G401.6 (cell line): Measurements from ENCODE around the gene CTSH.
"Not testable (repeated sequence)": the region's sequence is repeated elsewhere in the genome, so short reads cannot be mapped to it uniquely, and the experiment has no call there.

ENCODE experiments used
- FAIRE-seq: peaks from 2 replicates; lab custom pipeline; 2012; peaks lifted over from hg19 to GRCh38; lab: Jason Lieb, UNC

CTSH gene

DNA sequence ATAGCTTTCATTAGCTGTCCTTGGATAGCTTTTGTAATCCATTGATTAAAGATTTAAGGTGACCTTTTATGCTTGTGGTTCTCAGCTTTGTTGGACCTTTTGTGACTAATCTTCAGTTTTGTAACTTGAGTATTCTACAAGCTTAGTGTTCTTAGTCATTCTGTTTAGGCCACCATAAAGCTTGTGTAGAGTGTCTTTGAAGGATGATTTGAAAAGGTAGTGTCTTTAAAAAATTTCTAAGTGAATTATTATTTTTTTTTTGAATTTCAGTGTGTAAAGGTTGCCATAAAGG lies 64.7 kb downstream of the CTSH start:
- no peak for FAIRE-seq

DNA sequence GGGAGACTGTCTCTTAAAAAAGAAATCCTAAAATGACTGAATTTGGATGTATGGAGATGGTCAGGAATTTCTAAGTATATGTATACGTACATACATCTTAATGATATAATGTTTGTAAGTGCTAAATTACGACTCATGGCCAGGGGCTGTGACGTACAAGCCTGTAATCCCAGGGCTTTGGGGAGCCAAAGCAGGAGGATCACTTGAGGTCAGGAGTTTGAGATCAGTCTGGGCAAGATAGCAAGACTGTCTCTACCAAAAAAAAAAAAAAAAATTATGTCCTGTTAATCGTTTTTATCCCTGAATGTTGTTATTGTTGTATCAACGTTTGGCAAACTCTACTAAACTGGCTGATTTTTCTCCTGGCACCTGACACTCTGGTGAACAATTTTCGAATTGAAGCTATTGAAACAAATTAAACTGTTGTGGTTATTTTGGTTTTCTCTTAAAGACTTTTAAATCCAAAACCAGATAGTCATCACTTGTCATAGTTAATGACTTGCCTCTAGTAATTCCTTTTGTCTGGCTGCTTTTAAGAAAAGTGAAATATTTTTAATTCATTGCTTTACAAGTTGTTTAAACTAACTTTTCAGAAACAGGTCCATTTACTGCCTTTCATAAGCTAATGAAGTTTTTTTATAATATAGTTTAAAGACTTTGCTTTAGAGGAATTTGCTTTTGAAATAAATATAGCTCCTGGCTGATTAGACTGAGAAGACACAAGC lies 65.2 kb downstream of the CTSH start:
- FAIRE-seq = no peak

DNA sequence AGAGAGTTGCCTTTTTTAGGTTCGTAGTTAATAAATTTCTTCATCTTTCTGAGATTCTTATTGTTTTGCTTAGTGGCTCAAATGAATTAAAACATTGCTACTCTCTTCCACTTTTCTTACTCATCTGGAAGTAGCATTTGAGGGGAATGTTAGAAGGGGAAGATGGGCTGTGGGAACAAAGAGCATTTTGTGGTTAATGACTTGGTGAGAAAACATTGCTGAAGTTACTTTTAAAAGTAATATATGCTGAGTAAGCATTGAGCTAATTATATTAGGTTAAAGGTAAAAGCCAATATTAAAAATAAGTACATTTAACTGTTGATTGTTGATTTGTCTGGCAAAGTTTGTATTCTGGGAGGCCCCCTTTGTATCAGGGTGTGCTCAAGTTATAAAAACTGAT lies 66.5 kb downstream of the CTSH start:
- no peak for FAIRE-seq

DNA sequence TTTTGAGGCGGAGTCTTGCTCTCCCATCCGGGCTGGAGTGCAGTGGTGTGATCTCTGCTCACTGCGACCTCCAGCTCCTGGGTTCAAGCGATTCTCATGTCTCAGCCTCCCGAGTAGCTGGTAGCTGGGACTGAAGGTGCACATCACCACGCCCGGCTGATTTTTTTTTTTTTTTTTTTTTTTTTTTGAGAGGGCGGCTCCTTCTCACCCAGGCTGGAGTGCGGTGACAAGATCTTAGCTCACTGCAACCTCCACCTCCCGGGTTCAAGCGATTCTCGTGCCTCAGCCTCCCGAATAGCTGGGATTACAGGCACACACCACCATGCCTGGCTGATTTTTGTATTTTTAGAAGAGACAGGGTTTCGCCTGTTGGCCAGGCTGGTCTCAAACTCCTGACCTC lies 67.9 kb downstream of the CTSH start:
- FAIRE-seq = not testable (repeated sequence)

DNA sequence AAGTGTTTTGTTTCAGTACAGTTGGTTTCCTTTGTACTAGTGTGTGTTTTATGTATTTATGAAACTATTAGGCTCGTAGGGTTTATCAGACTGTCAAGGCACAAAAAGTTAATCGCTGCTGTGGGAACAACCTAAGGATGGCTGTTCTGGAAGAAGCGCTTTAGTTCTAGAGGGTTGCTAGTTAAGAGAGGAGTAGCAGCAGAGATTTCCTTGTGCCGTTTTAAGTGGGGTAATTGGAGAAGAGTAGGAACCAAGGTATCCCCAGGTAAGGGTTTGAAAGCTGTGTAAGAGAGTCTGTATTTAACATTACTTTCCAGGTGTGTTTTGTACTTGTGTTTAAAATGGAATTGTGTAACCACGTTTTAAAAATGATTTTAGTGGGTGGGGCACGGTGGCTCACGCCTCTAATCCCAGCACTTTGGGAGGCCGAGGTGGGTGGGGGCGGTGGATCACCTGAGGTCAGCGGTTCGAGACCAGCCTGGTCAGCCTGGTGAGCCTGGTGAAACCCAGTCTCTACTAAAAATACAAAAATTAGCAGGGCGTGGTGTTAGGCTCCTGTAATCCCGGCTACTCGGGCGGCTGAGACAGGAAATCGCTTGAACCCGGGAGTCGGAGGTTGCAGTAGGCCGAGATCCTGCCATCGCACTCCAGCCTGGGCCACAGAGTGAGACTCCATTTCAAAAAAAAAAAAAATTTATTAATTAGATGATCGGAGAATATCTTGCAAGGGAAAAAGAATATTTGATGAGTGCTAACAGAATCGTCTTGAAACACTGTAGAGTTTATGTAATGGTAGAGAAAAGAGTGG lies 69.5 kb downstream of the CTSH start:
- no peak for FAIRE-seq

DNA sequence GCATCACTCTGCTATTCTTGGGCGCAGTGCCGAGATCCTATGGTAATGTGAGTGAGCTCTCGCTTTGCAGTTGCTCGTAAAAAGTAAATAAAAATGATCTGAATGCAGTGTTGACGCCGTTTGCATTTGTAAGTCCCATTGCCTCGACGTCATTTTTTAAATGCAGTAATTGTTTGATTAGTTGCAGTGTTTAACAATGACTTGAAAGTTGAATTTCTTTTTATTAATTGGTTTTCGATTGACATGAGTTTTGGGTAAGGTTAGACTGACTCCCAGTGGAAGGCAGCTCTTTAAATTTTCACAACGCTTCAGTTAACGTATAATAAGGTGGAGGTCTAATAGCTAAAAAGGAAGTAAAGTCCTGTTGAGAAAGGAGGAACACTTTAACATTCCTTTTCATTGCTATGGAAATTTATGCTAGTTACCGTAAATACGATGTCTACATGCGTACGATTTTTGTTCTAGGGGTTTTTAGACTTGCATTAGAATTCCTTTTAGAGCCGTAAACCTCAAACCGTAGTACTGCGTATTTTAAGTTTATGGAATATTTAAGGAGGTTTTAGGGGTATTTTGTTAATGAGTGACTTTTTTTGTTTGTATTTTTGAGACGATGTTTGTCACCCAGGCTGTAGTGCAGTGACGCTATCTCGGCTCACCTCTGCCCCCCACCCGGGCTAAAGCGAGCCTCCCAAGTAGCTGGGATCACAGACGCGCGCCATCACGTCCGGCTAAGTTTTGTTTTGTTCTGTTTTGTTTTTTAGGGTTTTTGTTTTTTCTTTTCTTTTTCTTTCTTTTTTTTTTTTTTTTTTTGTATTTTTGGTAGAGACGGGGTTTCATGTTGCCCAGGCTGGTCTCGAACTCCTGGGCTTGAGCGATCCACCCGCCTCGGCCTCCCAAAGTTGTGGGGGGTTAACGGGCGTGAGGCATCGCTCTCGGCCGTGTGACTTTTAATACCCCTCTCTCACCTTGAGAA lies 70.8 kb downstream of the CTSH start:
- no peak for FAIRE-seq

DNA sequence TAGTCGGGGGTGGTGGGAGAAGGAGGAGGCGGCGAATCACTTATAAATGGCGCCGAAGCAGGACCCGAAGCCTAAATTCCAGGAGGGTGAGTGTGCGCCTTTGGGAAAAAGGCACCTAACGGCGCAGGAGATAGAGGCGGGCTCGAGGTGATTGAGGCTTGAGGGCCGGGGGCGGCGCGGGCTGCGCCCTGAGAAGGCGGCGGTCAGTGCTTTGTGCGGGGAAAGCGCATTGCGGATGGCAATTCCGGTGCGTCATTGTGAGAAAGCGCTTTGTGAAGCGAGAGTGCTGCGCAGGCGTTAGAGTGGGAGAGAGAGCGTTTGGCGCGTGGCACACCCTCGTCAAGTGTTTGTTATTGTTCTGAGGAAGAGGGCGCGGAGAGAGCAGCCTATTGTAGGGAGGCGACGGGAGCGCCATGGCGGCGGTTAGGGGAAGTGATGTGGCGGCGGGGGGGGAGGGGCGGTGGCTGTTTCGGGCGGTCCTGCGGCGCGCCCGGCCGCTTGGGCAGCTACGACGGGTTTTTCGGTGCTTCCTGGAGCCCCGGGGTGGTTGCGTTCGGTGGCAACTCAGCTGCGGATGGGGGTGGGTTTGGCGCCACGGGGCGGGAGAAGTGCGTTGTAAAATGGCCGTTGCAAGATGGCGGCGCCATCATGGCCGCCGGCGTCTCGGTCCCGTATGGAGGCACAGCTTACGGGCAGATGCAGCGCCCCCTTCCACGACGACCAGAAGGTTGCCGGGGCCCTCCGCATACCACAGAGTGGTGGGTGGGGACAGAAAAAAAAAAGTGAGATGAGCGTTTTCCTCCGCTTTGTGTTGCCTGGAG lies 71.7 kb downstream of the CTSH start:
- FAIRE-seq = peak; percentile 60

DNA sequence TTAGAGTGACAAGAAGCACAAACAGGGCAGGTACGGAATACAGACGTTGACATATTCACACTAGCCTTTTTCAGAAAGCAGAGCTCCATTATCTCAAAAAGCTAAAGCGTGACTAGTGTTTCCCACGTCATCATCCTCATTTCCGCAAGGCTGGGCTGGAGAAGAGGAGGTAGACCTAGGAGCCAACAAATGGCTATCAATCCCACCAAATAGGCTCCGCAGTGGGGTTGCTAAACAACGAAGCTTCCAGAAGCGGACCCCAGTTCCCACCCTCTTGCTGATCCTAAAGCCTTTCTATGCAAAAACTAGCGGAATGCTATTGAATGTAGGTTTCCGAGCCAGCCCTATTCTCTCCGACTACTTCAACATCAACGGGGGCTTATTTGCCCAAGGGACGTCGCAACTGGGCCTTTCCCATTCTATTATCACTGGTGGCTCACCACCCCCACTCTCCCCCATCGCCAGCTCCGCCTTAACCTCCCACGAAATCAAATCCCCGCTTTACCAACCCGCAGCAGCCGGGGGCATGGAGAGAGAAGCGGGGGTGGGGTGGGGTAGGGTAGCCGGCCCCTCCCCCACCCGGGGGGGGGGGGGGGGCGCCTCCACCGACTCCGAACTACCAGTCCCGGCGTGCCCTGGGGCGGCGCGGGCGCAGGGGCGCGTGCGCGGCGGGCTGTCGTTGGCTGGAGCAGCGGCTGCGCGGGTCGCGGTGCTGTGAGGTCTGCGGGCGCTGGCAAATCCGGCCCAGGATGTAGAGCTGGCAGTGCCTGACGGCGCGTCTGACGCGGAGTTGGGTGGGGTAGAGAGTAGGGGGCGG lies 72.5 kb downstream of the CTSH start, which contains the start of gene MORF4L1:
MORF4L1 (plus strand) TSS at position 736 of the 817 bp plus-strand sequence. CDS start 128 bp downstream, outside the sequence.
- no peak for FAIRE-seq

DNA sequence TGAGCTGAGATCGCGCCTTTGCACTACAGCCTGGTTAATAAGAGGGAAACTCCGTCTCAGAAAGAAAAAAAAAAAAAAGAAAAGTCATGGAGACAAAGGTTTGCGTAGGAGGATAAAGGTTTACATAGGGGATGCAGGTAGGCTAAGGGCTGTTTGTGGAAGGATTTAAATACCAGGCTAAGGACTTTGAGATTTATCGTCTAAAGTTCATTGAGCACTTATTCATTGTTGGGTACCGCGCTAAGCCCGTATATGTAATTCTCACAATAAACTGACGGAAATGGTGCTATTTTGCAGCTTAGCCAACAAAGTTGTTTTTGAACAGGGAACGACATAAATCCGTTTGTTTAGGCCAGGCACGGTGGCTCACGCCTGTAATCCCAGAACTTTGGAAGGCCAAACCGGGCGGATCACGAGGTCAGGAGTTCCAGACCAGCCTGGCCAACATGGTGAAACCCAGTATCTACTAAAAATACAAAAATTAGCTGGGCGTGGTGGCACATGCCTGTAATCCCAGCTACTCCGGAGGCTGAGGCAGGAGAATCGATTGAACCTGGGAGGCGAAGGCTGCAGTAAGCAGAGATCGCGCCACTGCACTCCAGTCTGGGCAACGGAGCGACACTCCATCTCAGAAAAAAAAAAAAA lies 73.2 kb downstream of the CTSH start:
- not testable (repeated sequence) for FAIRE-seq
